ENCODE measurements around the gene TSPAN5. TPM values are rescaled to one million over a fixed set of nuclear protein-coding genes. Genes with fewer than 3 reads are reported as not detected.
A peak's percentile ranks its signal among the peaks of the same experiment; 100 is the strongest.

TSPAN5 gene
- total RNA-seq, 1 experiment from 2014 or later = 5.6 TPM

DNA sequence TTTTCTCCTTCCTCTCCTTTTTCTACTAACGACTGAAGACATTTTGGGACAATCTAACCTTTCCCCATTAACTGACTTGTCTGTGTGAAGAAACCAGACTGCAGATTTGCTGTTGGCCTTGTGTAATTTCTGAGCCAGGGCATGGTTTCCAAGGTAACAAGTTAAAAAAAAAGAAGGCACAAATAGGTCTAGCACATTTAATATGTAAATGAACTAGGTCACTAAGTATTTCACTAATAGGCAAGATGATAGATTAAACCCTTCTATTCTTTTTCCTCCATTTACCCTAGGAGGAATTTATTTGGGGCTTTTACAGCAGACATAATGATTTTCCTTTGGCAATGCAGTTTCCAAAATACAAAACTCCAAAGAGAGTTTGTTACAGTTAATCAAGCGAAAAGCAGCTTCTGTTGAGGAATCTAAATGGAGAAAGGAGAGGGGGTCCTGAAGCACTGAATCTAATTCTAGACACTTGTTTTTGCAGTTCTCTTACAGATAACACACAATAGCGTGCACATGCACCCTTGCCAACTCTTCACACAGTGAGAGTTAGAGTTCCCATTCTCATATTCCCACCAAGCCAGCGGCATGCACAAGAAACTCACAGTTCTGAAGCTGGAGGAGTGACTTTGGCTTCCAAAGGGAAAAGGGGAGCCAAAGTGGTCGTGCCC lies 72.0 kb downstream of the TSPAN5 start:
- no peak for DNase-seq (ENCODE audit: low spot score)

GRCh38 chr4:98585596-98585995 lies 72.8 kb downstream of the TSPAN5 start:
- no peak for DNase-seq (ENCODE audit: low spot score)

GRCh38 chr4:98584265-98584664 lies 74.1 kb downstream of the TSPAN5 start:
- DNase-seq (ENCODE audit: low spot score) = no peak

GRCh38 chr4:98583265-98583664 lies 75.1 kb downstream of the TSPAN5 start:
- DNase-seq (ENCODE audit: low spot score) = no peak

GRCh38 chr4:98581126-98581525 lies 77.3 kb downstream of the TSPAN5 start:
- DNase-seq (ENCODE audit: low spot score) = no peak

DNA sequence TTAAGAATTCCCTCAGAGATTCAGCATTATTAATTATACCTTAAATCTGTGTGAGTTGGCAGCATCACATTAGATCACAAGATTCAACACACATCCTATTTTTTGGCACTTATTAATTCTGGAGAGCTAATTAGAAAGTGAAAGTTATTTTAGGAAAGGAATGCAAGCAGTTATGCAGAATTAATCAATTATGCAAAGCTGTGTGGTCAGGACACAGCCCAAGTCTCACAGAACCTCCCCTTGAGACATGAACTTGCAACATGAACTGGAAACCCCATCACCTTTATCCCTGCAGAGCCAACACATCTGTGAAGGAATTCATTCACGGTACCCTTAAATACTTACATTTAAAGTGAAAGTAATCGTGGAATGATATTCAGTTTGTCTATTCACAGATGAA lies 80.5 kb downstream of the TSPAN5 start:
- no peak for DNase-seq (ENCODE audit: low spot score)

GRCh38 chr4:98574816-98575215 lies 83.6 kb downstream of the TSPAN5 start:
- DNase-seq (ENCODE audit: low spot score) = no peak

DNA sequence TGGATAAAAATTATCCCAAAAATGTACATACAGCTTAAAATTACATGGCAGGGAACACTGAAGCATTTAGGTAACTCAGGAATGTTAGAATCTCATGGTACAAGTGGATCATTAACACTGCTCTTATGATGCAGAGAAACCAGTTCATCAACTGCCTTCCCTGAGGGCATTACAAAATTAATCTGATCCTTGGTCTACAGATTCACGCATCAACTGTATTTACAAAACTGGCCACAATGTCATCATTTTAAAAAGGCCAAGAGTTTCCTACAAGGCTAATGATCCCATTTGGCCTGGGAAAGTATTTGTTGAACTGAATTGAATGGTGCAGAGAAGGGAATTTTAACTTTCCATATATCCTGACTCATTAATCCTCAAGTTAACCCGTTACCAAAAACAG lies 84.6 kb downstream of the TSPAN5 start:
- peak; percentile 48 for DNase-seq (ENCODE audit: low spot score)

DNA sequence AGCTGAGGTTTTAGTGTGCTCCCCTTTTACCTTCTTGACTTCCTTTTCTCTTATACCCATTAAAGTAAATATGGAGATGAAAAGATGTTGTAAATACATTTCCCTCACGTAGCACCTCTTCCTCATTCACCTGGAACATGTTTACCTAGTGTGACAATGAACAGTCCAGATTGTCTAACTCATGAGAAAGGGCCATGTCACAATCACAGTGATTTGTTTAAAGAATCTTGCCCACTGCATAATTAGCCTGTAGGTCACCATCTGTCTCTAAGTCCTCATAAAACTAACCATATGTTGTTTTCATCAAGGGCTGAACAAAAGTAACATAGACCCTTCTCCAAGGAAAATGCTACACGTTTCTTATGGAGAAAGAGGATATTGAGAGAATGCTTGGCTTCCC lies 85.7 kb downstream of the TSPAN5 start:
- peak; percentile 32 for DNase-seq (ENCODE audit: low spot score)

- DNase-seq (ENCODE audit: low spot score) = no peak
These were observed 87.1 kb downstream of the TSPAN5 start for GRCh38 chr4:98571161-98571786.

- no peak for DNase-seq (ENCODE audit: low spot score)
These were observed 88.1 kb downstream of the TSPAN5 start for GRCh38 chr4:98570151-98570797.

GRCh38 chr4:98568941-98569663 lies 89.3 kb downstream of the TSPAN5 start:
- no peak for DNase-seq (ENCODE audit: low spot score)

DNA sequence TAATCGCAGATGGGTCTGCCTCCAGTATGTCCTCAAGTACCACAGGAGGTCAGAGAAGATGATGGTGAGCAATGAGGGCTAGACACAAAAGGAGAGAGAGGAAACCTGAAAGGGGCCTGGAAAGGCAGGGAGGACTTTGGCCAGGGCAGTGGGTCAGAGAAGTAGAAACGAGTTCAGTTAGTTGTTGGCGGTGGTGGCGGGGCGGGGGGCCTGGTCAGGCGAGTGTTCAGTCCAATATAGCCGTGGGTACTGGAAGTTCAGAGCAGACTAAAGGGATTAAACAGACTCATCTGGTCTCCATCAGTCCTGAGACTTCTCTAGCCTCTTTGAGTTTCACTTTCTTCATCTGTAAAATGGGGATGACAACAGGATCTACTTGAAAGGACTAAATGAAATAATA lies 90.8 kb downstream of the TSPAN5 start:
- DNase-seq (ENCODE audit: low spot score) = no peak

GRCh38 chr4:98566361-98567008 lies 91.9 kb downstream of the TSPAN5 start:
- DNase-seq (ENCODE audit: low spot score) = no peak

DNA sequence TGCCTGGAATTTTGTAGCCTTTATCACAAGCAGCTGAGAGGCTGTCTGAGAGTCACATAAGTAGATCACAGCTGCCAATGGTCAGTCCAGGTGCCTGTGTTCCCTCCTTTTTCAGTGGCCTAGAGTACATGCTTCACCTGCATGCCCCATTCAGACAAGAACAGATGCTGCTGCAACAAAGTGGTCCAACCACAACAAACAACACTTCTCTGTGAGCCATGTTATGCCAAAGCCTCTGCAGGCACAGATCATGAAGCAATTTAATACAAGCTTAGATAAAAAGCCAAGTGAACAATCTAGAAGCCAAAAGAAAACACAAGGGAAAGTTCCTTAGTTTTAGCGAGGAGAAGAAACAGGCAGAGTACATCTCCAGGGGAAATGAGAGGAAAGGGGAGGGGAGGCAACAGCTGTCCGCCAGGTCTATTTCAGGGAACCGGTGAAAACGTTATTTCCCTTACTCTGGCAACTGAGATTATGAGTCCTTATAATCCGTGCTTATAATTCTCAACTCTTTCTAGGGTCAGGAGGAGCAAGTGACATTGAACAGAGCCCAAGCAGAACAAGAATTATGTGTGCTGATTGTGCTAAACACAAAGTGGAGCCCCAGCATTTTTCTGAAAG lies 92.6 kb downstream of the TSPAN5 start:
- DNase-seq (ENCODE audit: low spot score) = no peak

DNA sequence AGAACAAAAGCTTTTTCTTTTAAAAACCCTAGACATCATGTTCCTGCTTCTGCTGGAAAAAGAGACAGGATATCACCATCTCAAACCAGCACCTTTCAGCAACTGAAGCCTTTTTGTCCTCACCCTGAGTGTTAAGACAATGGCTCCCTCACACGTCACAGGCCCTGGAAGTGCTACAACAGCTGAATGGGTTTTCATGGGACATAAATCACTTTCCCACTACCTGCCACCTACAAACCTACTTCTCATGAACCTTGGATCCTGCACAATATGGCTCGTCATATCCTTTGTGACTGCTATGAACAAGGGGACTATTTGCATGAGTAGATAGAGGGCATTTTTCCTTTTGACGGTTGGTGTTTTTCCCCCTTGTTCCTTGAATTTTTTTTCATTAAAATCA lies 93.6 kb downstream of the TSPAN5 start:
- DNase-seq (ENCODE audit: low spot score) = no peak

DNA sequence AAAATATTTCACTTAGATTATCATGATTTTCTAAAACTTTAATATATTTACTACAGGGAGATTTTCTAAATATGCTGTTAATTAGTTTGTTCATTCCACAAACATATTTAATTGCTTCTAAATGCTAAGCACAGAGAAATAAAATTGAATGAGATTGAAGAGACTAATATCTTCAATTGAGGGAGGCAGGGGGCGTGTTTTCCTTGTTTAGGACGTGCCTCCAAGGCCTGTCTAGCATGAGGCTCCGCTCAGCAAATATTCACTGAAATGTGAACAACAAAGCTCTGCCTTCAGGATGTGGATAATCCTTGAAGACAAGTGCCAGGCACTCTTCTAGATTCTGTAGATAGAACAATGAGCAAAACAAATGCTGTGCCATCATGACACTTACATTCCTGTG lies 98.1 kb downstream of the TSPAN5 start:
- no peak for DNase-seq (ENCODE audit: low spot score)

DNA sequence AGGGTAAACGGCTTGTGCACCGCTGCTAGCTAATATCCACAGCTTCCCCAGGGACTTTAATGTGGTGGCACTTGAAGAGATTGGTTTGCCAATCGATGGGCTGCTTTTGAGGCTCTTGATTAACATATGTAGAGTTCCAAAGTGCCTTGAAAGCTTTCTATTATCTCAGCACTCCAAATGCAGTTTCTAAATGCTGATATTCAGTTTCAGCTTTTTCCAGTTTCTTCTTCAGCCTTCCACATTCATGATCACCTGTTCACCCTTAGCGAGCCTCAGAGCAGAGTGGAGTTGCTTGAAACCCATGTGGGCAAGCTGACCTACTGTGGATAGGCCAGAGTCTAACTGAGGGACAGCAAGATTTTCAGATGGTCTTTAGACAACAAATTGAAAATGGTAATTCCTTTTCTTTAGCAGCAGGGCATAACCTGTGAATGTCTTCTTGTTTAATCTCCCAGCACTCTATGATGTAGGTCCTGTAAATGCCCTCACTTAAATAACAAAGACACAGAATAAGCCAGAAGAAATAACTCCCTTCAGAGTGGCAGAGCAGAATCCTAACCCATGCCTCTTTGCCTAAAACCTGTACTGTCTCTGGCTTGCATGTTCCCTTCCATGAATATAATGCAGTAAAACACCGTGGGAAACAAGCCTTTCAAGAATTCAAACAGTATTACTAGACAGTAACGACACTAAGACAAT lies 99.8 kb downstream of the TSPAN5 start:
- no peak for DNase-seq (ENCODE audit: low spot score)

- DNase-seq (ENCODE audit: low spot score) = peak; percentile 9
These were observed 101.1 kb downstream of the TSPAN5 start for GRCh38 chr4:98557194-98557892.

- no peak for DNase-seq (ENCODE audit: low spot score)
These were observed 102.0 kb downstream of the TSPAN5 start for GRCh38 chr4:98556451-98556850.

Data from HT-29 (cell line).